IMR-90 (cell line): ENCODE results near the gene OR3A3. TPM values are rescaled to one million over a fixed set of nuclear protein-coding genes. Genes with fewer than 3 reads are reported as not detected.
"Not testable (repeated sequence)": the region's sequence is repeated elsewhere in the genome, so short reads cannot be mapped to it uniquely, and the experiment has no call there.

Experiments used
- ATAC-seq: fragments of 200-7000 bp; cut with Tn5 transposase; 2 replicates; pipeline ENCODE4 v1.9.1; 2020; ENCODE audit warnings: low read depth, mild to moderate bottlenecking, moderate library complexity
- BruUV-seq: library from RNA; stranded (reverse); fragments of 400-500 nt; replicated peaks from 2 replicates; lab custom pipeline; 2021; lab: Mats Ljungman, UMichigan
- CTCF ChIA-PET: fragments of 300-600 bp; formaldehyde crosslinking; extraction: SDS; loops from one replicate; lab custom pipeline; 2021; ENCODE audit warnings: antibody characterized with exemption; lab: Yijun Ruan, JAX
- POLR2A ChIA-PET: fragments of 300-600 bp; sonication (Branson Sonifier 250); formaldehyde crosslinking; loops from one replicate; lab custom pipeline; 2022; ENCODE audit warnings: antibody characterized with exemption; ENCODE audit not compliant: unreplicated experiment; lab: Charles Lee
- DNase-seq: peaks from one replicate; pipeline ENCODE4 v3.0.0; 2013
- H2AFZ ChIP-seq: replicated peaks from 2 replicates; pipeline ENCODE3; 2013; ENCODE audit warnings: low read length, mild to moderate bottlenecking; ENCODE audit not compliant: poor library complexity
- H2AK5ac ChIP-seq: 2 replicates; pipeline ENCODE4 v1.6.1; 2013; ENCODE audit warnings: low read depth, low read length, inconsistent platforms
- H2AK9ac ChIP-seq: replicated peaks from 2 replicates; pipeline ENCODE3; 2013; ENCODE audit warnings: mild to moderate bottlenecking, low read depth, low read length, moderate library complexity; ENCODE audit not compliant: poor library complexity
- H2BK120ac ChIP-seq: 2 replicates; pipeline ENCODE4 v1.6.1; 2013; ENCODE audit warnings: low read depth, low read length, inconsistent platforms
- H2BK15ac ChIP-seq: 3 replicates; pipeline ENCODE4 v1.6.1; 2013; ENCODE audit warnings: low read depth, low read length, inconsistent platforms
- H2BK20ac ChIP-seq: 2 replicates; pipeline ENCODE4 v1.6.1; 2013; ENCODE audit warnings: low read depth, mild to moderate bottlenecking, inconsistent platforms, low read length, moderate library complexity
- H2BK5ac ChIP-seq: 2 replicates; pipeline ENCODE4 v1.6.1; 2013; ENCODE audit warnings: mild to moderate bottlenecking, low read depth, low read length, inconsistent platforms; ENCODE audit not compliant: poor library complexity, severe bottlenecking
- H3K14ac ChIP-seq: replicated peaks from 2 replicates; pipeline ENCODE4 v1.6.1; 2013; ENCODE audit warnings: low read depth, low read length, inconsistent platforms
- H3K18ac ChIP-seq: 2 replicates; pipeline ENCODE4 v1.6.1; 2013; ENCODE audit warnings: low read depth, low read length, control low read depth
- H3K23ac ChIP-seq: 2 replicates; pipeline ENCODE4 v1.6.1; 2013; ENCODE audit warnings: low read depth, low read length, inconsistent platforms
- H3K27ac ChIP-seq: 2 replicates; pipeline ENCODE4 v1.5.1; 2013; ENCODE audit warnings: mild to moderate bottlenecking, control low read depth, low read length; ENCODE audit not compliant: insufficient read depth
- H3K27me3 ChIP-seq: 2 replicates; pipeline ENCODE4 v1.6.1; 2013; ENCODE audit warnings: low read length; ENCODE audit not compliant: control insufficient read depth, insufficient read depth
- H3K36me3 ChIP-seq: 2 replicates; pipeline ENCODE4 v1.6.1; 2013; ENCODE audit warnings: low read length, mixed read lengths; ENCODE audit not compliant: control insufficient read depth, insufficient read depth
- H3K4ac ChIP-seq: 2 replicates; pipeline ENCODE4 v1.6.1; 2013; ENCODE audit warnings: low read depth, low read length, inconsistent platforms
- H3K4me1 ChIP-seq: 2 replicates; pipeline ENCODE4 v1.6.1; 2013; ENCODE audit warnings: low read length, mixed read lengths; ENCODE audit not compliant: control insufficient read depth, insufficient read depth
- H3K4me2 ChIP-seq: 2 replicates; pipeline ENCODE4 v1.6.1; 2013; ENCODE audit warnings: low read depth, mild to moderate bottlenecking, control low read depth, low read length, moderate library complexity
- H3K4me3 ChIP-seq: 2 replicates; pipeline ENCODE4 v1.5.1; 2013; ENCODE audit warnings: low read depth, mild to moderate bottlenecking, control low read depth, low read length, moderate library complexity; ENCODE audit not compliant: insufficient read depth
- H3K56ac ChIP-seq: 2 replicates; pipeline ENCODE4 v1.6.1; 2013; ENCODE audit warnings: low read length, inconsistent platforms; ENCODE audit not compliant: insufficient read depth; ENCODE audit errors: extremely low read depth
- H3K79me1 ChIP-seq, 2 experiments: 2 replicates each; pipeline ENCODE4 v1.6.1; 2013; ENCODE audit warnings: low read length in 2 of 2, inconsistent platforms in 1 of 2, low read depth in 1 of 2
- H3K9ac ChIP-seq: 2 replicates; pipeline ENCODE4 v1.6.1; 2013; ENCODE audit warnings: low read depth, low read length, control low read depth
- H3K9me1 ChIP-seq: 2 replicates; pipeline ENCODE4 v1.6.1; 2013; ENCODE audit warnings: low read length, inconsistent platforms; ENCODE audit not compliant: insufficient read depth
- H3K9me3 ChIP-seq: 2 replicates; pipeline ENCODE4 v1.6.1; 2013; ENCODE audit warnings: low read length; ENCODE audit not compliant: control insufficient read depth, insufficient read depth
- H4K20me1 ChIP-seq: 2 replicates; pipeline ENCODE4 v1.6.1; 2013; ENCODE audit warnings: low read length, inconsistent platforms; ENCODE audit not compliant: insufficient read depth
- H4K5ac ChIP-seq: 2 replicates; pipeline ENCODE4 v1.6.1; 2013; ENCODE audit warnings: mild to moderate bottlenecking, low read depth, low read length, control low read depth
- H4K8ac ChIP-seq, 2 experiments: 2 replicates each; pipeline ENCODE4 v1.6.1; 2013; ENCODE audit warnings: low read depth in 2 of 2, low read length in 2 of 2, control low read depth in 1 of 2, inconsistent platforms in 1 of 2
- H4K91ac ChIP-seq: 2 replicates; pipeline ENCODE4 v1.6.1; 2013; ENCODE audit warnings: low read depth, low read length, inconsistent platforms; ENCODE audit not compliant: insufficient read depth
- BHLHE40 ChIP-seq: fragments of 150-350 bp; IDR thresholded peaks from 2 replicates; pipeline ENCODE4 v1.6.1; 2016; ENCODE audit warnings: mild to moderate bottlenecking, low read depth, low read length
- FOS ChIP-seq: fragments of 150-350 bp; IDR thresholded peaks from 2 replicates; pipeline ENCODE4 v1.6.1; 2016; ENCODE audit warnings: low read depth, low read length
- MAFK ChIP-seq: IDR thresholded peaks from 2 replicates; pipeline ENCODE4 v1.6.1; 2012; ENCODE audit warnings: low read depth, low read length, improper control_type of control experiment
- NFE2L2 ChIP-seq: fragments of 150-350 bp; IDR thresholded peaks from 2 replicates; pipeline ENCODE4 v1.6.1; 2016; ENCODE audit warnings: low read depth, mild to moderate bottlenecking, low read length
- POLR2A ChIP-seq: IDR thresholded peaks from 2 replicates; pipeline ENCODE4 v1.6.1; 2012; ENCODE audit warnings: mild to moderate bottlenecking, low read depth, low read length
- WGBS, 2 experiments: methylation state at CpG; one replicate each; pipeline versions ENCODE4 v1.1.5 to v1.1.7; 2013; ENCODE audit warnings: missing lambda C conversion rate in 2 of 2; ENCODE audit not compliant: insufficient read length in 1 of 2; ENCODE audit errors: extremely low coverage in 2 of 2; 5-methylcytosine and 5-hydroxymethylcytosine counted together
- dilution Hi-C: fragments of 300-500 bp; cut with HindIII; formaldehyde crosslinking; loops from one replicate; pipeline ENCODE4 v1.14.3; 2018; ENCODE audit warnings: low sequenced_read_pairs; ENCODE audit not compliant: unreplicated experiment
- in situ Hi-C: fragments of 300-500 bp; cut with MboI; formaldehyde crosslinking; loops from 3 replicates; pipeline ENCODE4 v1.14.3; 2019; ENCODE audit warnings: low sequenced_read_pairs, inconsistent platforms, mixed read lengths
- intact Hi-C: fragments of 100-400 bp; cut with micrococcal nuclease; formaldehyde crosslinking; loops from 2 replicates; pipeline ENCODE4 v1.10.0; 2022
- polyA plus RNA-seq, 3 experiments: library from polyadenylated mRNA; depleted of rRNA; stranded (reverse); fragments of >200 nt; gene quantifications; 2 replicates each; pipeline ENCODE4 v1.2.3, GENCODE V29; 2012; ENCODE audit warnings: low replicate concordance in 1 of 3
- total RNA-seq: library from RNA; depleted of rRNA; stranded (reverse); fragments of >200 nt; gene quantifications from 2 replicates; pipeline ENCODE4 v1.2.3, GENCODE V29; 2012
- TF ChIP-seq, protein P1 (sequence below): fragments of 150-350 bp; IDR thresholded peaks from 2 replicates; pipeline ENCODE4 v1.6.1; 2017; ENCODE audit warnings: mild to moderate bottlenecking, antibody characterized with exemption, low read length, low read depth

OR3A3 gene
- total and polyA plus RNA-seq, 2 of the 4 experiments (the other 2 are of a cell fraction) = not detected

DNA sequence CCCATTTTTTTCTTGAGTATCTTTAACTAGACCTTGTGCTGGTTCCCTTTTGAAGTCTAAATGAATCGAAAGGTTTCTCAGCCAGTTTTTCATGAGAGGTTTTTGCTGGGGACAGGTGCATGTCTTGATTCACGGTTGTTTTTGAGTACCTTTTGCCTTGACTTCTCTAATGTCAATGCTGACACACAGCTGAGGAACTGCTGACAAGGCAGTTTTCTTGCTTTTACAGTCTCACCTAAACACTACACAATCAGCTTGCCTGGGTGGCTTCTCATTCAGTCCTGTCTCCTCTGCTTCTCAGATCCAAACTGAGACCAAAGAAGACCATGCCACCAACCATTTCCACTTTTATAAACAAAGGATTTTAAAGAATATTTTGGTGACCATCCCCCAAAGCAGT lies 7.1 kb downstream of the OR3A3 start:
- H3K56ac ChIP-seq = no peak overlapping the region
- H3K18ac ChIP-seq = no peak overlapping the region
- no peak overlapping the region for H4K91ac ChIP-seq
- H2AFZ ChIP-seq = no peak overlapping the region
- no peaks in the 10 kb centered on the region for H3K9me1 ChIP-seq
- H3K23ac ChIP-seq = no peak overlapping the region
- no TSS peak for BruUV-seq
- 17% methylated on average over 1 of the region's 2 CpGs; no CpG with 5 or more reads in 1 of the 2 experiments for WGBS, 2 experiments
- in situ Hi-C loops (no loop called here), intact Hi-C loops (no loop called here), dilution Hi-C loops (no loop called here)
- H2BK5ac ChIP-seq = no peak overlapping the region
- no peak for DNase-seq
- ChIA-PET CTCF (interaction anchor here (0.5 kb wide), 1 partner anchor 124 kb away, joined by 3 read pairs; no protein-coding TSS in a partner anchor), POLR2A (no interaction called here)
- H3K14ac ChIP-seq = no peak overlapping the region
- peaks cover 4% of the 10 kb centered on the region; the same call in 1 of the 2 replicates for H3K9me3 ChIP-seq
- H3K79me1 ChIP-seq = no peaks in the 10 kb centered on the region
- no peak overlapping the region for H3K4ac ChIP-seq
- H3K4me3 ChIP-seq = no peak overlapping the region
- no peak overlapping the region for H2AK9ac ChIP-seq
- H4K5ac ChIP-seq = no peak overlapping the region
- no peaks in the 10 kb centered on the region for H4K20me1 ChIP-seq
- H3K27me3 ChIP-seq = no peaks in the 10 kb centered on the region
- H2BK20ac ChIP-seq = no peak overlapping the region
- no peak overlapping the region for H2BK15ac ChIP-seq
- ATAC-seq = no peak
- no peaks in the 10 kb centered on the region for H3K36me3 ChIP-seq
- no peak overlapping the region for H3K4me2 ChIP-seq
- no peak overlapping the region for H3K27ac ChIP-seq
- no peak for TF ChIP-seq FOS
- TF ChIP-seq MAFK = peak; percentile 98
- no peak for TF ChIP-seq NFE2L2
- no peak for TF ChIP-seq BHLHE40
- TF ChIP-seq, protein P1, sequence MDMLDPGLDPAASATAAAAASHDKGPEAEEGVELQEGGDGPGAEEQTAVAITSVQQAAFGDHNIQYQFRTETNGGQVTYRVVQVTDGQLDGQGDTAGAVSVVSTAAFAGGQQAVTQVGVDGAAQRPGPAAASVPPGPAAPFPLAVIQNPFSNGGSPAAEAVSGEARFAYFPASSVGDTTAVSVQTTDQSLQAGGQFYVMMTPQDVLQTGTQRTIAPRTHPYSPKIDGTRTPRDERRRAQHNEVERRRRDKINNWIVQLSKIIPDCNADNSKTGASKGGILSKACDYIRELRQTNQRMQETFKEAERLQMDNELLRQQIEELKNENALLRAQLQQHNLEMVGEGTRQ = no peak
- no peak for TF ChIP-seq POLR2A
- H4K8ac ChIP-seq = no peak overlapping the region
- no peak overlapping the region for H2BK120ac ChIP-seq
- H3K4me1 ChIP-seq = no peaks in the 10 kb centered on the region
- H2AK5ac ChIP-seq = no peak overlapping the region
- no peak overlapping the region for H3K9ac ChIP-seq

DNA sequence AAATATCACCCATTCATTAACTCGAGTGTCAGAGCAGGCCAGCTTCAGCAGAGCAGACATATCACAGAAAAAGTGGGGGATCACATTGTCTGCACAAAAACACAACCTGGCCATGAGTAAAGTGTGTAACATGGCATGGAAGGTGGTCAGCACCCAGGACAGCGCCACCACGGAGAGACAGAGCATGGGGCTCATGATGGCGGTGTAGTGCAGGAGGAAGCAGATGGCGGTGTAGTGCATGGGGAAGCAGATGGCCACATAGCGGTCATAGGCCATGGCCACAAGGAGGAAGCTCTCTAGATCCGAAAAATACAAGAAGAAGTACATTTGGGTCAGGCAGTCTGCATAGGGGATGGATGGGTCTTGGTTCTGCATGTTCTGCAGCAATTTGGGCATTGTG lies 22.0 kb downstream of the OR3A3 start:
- H2AK5ac ChIP-seq, H4K8ac ChIP-seq, POLR2A ChIA-PET, H3K4me3 ChIP-seq, H2BK15ac ChIP-seq, H2BK5ac ChIP-seq, H3K79me1 ChIP-seq, ATAC-seq, CTCF ChIA-PET, H2BK120ac ChIP-seq, H3K9me1 ChIP-seq, H2AFZ ChIP-seq, H3K9me3 ChIP-seq, H4K5ac ChIP-seq, H3K23ac ChIP-seq, intact Hi-C loops, in situ Hi-C loops, H2AK9ac ChIP-seq, H3K56ac ChIP-seq, H4K20me1 ChIP-seq, H4K91ac ChIP-seq, dilution Hi-C loops, H3K14ac ChIP-seq, H3K27me3 ChIP-seq, H3K27ac ChIP-seq, BruUV-seq, H3K4me1 ChIP-seq, H3K4me2 ChIP-seq, H3K9ac ChIP-seq, H3K36me3 ChIP-seq, H3K4ac ChIP-seq, H3K18ac ChIP-seq, DNase-seq, H2BK20ac ChIP-seq: not testable (repeated sequence)
- WGBS, 2 experiments = 0% methylated on average over 4 of the region's 7 CpGs; no CpG with 5 or more reads in 1 of the 2 experiments
